OCI-LY7 (cell line): ENCODE results near the gene CCDC116.

Source experiments
- EZH2phosphoT487 ChIP-seq: fragments of 200-600 bp; sonication (generic); IDR thresholded peaks from 2 replicates; pipeline ENCODE4 v1.6.1; 2018; ENCODE audit warnings: low read depth, borderline replicate concordance, mild to moderate bottlenecking, mixed run types, antibody characterized with exemption, low read length, moderate library complexity, mixed read lengths
- TF ChIP-seq, protein P1 (sequence below): fragments of 200-600 bp; sonication (generic); conservative IDR thresholded peaks from 2 replicates; pipeline ENCODE4 v1.5.1; 2014; ENCODE audit warnings: mild to moderate bottlenecking, antibody characterized with exemption, low read length, moderate library complexity, mixed read lengths

DNA sequence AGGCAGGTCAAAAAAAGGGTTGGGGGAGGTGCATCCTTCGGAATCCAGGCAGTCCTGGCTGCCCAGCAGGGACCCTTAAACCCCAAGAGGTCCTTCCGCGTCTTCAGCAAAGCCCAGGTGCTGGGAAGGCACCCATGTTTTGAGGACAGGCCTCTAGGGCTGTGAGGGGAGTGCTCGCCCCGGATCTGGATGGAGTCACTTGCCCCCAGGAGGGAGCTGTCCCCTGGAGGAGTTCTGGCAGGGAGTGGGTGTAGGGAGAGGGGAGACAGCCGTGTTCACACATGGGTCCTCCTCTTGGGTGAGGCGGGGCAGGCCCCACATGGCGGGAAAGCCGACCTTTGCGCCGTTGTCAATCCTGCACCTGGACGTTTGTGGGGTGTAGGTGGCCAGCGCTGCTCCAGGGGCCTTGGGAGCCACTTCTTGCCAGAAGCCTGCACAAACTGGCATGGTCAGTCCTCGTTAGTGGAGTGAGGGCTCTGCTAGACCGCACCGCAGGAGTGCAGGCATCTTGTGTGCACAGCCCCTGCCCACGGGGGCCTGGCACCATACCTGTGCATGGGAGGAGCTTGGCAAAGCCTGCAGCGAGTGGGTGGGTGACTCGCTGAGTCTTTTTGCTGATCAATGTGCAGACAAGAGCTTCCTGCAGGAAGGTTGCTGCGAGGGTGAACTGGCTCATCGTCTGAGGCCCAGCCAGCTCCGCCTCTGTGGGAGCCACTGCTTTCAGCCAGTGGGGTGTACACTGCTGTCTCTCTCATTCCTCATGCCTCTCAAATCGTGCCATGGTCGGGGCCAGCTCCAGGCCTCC, 49.2 kb downstream of the CCDC116 start:
- TF ChIP-seq, protein P1, sequence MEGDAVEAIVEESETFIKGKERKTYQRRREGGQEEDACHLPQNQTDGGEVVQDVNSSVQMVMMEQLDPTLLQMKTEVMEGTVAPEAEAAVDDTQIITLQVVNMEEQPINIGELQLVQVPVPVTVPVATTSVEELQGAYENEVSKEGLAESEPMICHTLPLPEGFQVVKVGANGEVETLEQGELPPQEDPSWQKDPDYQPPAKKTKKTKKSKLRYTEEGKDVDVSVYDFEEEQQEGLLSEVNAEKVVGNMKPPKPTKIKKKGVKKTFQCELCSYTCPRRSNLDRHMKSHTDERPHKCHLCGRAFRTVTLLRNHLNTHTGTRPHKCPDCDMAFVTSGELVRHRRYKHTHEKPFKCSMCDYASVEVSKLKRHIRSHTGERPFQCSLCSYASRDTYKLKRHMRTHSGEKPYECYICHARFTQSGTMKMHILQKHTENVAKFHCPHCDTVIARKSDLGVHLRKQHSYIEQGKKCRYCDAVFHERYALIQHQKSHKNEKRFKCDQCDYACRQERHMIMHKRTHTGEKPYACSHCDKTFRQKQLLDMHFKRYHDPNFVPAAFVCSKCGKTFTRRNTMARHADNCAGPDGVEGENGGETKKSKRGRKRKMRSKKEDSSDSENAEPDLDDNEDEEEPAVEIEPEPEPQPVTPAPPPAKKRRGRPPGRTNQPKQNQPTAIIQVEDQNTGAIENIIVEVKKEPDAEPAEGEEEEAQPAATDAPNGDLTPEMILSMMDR = no peak
- TF ChIP-seq EZH2phosphoT487 = no peak
